Activated CD8-positive, alpha-beta memory T cell treated with anti-CD3 and anti-CD28 coated beads, Interleukin-2, amount 10 ng/mL, durations not matched to agents 7 days and 5 days (primary cell): ENCODE results near the gene TRIM22. TPM values are rescaled to one million over a fixed set of nuclear protein-coding genes. Genes with fewer than 3 reads are reported as not detected.
"Not testable (repeated sequence)": the region's sequence is repeated elsewhere in the genome, so short reads cannot be mapped to it uniquely, and the experiment has no call there.

ENCODE experiments used
- ATAC-seq: fragments of 150-1000 bp; cut with Tn5 transposase; one replicate; pipeline ENCODE4 v1.10.0; 2021; ENCODE audit warnings: moderate library complexity
- CTCF ChIA-PET: fragments of 350-600 bp; sonication (Branson Sonifier 250); formaldehyde crosslinking; loops from one replicate; lab custom pipeline; 2021; ENCODE audit warnings: antibody characterized with exemption; lab: Charles Lee
- DNase-seq: peaks from one replicate; pipeline ENCODE4 v3.0.0-alpha.2; 2020
- H3K27ac Mint-ChIP-seq: one replicate; pipeline ENCODE4 v1.8.0; 2021; ENCODE audit warnings: mild to moderate bottlenecking, mixed read lengths
- H3K27me3 Mint-ChIP-seq: one replicate; pipeline ENCODE4 v1.8.0; 2021; ENCODE audit warnings: mixed read lengths
- H3K36me3 Mint-ChIP-seq: one replicate; pipeline ENCODE4 v1.8.0; 2021; ENCODE audit warnings: mild to moderate bottlenecking, mixed read lengths
- H3K4me1 Mint-ChIP-seq: one replicate; pipeline ENCODE4 v1.8.0; 2021; ENCODE audit warnings: mixed read lengths
- H3K4me3 Mint-ChIP-seq: one replicate; pipeline ENCODE4 v1.8.0; 2021; ENCODE audit warnings: mild to moderate bottlenecking, moderate library complexity, mixed read lengths
- H3K9me3 Mint-ChIP-seq: one replicate; pipeline ENCODE4 v1.8.0; 2022; ENCODE audit warnings: low read depth, mixed read lengths
- total RNA-seq, 2 experiments: library from RNA; stranded (reverse); gene quantifications; one replicate each; pipeline ENCODE4 v1.2.3, GENCODE V29; 2021

The TRIM22 gene
- total RNA-seq, 2 experiments from 2014 or later: 139 to 238 TPM

DNA sequence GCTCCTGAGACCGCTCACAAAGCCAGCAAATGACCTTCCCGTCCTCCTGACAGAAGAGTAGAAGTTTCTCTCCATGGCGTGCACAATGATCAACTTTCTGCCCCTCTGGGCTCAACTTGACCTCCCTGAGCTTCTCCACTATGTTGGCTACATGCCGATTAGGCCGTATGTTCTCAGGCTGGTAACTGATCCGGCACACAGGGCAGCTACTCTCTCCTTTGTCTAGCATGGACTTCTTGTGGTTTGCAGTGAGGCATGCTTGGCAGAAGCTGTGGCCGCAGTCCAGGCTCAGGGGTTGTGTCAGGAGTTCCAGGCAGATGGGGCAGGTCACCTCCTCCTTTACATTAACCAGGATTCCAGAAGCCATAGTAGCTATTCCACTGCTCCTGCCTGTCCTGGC lies 9.8 kb upstream of the TRIM22 start:
- Mint-ChIP-seq H3K27ac (no peak overlapping the region), H3K9me3 (no peaks in the 10 kb centered on the region), H3K4me3 (no peak overlapping the region), H3K4me1 (peaks cover 29% of the 10 kb centered on the region), H3K27me3 (no peaks in the 10 kb centered on the region), H3K36me3 (peaks cover 50% of the 10 kb centered on the region)
- ATAC-seq: no peak
- no peak for DNase-seq
- CTCF ChIA-PET: interaction anchor here (0.6 to 1.6 kb wide), 2 partner anchors 11 to 19 kb away, joined by 3 to 4 read pairs; no protein-coding TSS in a partner anchor

DNA sequence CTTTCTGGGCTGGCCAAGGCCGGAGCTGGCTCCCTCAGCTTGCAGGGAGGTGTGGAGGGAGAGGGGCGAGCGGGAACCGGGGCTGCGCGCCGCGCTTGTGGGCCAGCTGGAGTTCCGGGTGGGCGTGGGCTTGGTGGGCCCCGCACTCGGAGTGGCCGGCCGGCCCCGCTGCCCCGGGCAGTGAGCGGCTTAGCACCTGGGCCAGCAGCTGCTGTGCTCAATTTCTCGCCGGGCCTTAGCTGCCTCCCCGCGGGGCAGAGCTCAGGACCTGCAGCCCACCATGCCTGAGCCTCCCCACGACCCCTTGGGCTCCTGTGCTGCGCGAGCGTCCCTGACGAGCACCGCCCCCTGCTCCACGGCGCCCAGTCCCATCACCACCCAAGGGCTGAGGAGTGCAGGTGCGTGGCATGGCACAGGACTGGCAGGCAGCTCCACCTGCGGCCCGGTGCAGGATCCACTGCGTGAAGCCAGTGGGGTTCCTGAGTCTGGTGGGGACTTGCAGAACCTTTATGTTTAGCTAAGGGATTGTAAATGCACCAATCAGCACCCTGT lies 6.6 kb upstream of the TRIM22 start:
- CTCF ChIA-PET: interaction anchor here (1.4 to 1.5 kb wide), 2 partner anchors 23 to 207 kb away, joined by 3 read pairs; no protein-coding TSS in a partner anchor
- H3K4me3 Mint-ChIP-seq, H3K27me3 Mint-ChIP-seq: not testable (repeated sequence)

DNA sequence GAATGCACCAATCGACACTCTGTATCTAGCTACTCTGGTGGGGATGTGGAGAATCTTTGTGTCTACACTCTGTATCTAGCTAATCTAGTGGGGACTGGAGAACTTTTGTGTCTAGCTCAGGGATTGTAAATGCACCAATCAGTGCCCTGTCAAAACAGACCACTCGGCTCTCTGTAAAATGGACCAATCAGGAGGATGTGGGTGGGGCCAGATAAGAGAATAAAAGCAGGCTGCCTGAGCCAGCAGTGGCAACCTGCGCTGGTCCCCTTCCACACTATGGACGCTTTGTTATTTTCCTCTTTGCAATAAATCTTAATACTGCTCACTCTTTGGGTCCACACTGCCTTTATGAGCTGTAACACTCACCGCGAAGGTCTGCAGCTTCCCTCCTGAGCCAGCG lies 6.0 kb upstream of the TRIM22 start:
- not testable (repeated sequence) for H3K27me3 Mint-ChIP-seq, H3K9me3 Mint-ChIP-seq, ATAC-seq
- DNase-seq: peak; percentile 62
- Mint-ChIP-seq H3K27ac (peak overlapping the region; percentile 94), H3K36me3 (peaks cover 30% of the 10 kb centered on the region), H3K4me3 (peak overlapping the region; percentile 96), H3K4me1 (peaks cover 38% of the 10 kb centered on the region)
- CTCF ChIA-PET: interaction anchor here (1.2 to 1.5 kb wide), 5 partner anchors 21 to 207 kb away, joined by 3 read pairs; no protein-coding TSS in a partner anchor

More for the DNA sequence above, 6.6 kb upstream of the TRIM22 start:
- H3K9me3 Mint-ChIP-seq, ATAC-seq, DNase-seq, H3K27ac Mint-ChIP-seq: not testable (repeated sequence)
- H3K4me1 Mint-ChIP-seq: peaks cover 38% of the 10 kb centered on the region
- peaks cover 36% of the 10 kb centered on the region for H3K36me3 Mint-ChIP-seq

DNA sequence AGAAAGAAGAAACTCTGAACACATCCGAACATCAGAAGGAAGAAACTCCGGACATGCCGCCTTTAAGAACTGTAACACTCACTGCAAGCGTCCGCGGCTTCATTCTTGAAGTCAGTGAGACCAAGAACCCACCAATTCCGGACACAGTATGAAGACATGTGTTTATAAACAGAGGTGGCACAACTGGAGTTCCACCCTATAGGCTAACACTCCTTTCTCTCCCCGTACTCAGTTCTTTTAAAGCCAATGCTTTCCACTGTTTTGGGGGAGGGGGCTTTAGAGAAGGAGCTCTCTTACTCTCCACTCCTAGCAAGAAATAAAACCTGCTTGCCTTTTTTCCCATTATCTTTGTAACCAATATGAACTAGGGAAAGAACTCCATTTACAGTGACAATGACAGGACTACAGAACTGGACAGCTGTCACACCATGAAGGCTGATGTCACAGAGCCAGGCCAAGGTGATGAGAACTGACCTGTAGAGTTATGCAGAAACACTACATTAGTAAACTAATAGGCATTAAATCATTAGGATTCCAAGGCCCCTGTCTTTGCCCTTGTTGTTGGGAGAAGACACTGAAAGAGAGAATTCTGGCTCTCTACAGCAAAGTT lies 5.4 kb upstream of the TRIM22 start:
- Mint-ChIP-seq H3K27ac (peak overlapping the region; percentile 94), H3K4me1 (peaks cover 38% of the 10 kb centered on the region), H3K9me3 (no peaks in the 10 kb centered on the region), H3K36me3 (peaks cover 24% of the 10 kb centered on the region), H3K27me3 (no peaks in the 10 kb centered on the region), H3K4me3 (peak overlapping the region; percentile 96)
- CTCF ChIA-PET: interaction anchor here (1.0 to 1.9 kb wide), 14 partner anchors 11 to 208 kb away, joined by 3 to 8 read pairs (median 4); partner anchors contain the start of gene TRIM34
- no peak for ATAC-seq
- DNase-seq: no peak

DNA sequence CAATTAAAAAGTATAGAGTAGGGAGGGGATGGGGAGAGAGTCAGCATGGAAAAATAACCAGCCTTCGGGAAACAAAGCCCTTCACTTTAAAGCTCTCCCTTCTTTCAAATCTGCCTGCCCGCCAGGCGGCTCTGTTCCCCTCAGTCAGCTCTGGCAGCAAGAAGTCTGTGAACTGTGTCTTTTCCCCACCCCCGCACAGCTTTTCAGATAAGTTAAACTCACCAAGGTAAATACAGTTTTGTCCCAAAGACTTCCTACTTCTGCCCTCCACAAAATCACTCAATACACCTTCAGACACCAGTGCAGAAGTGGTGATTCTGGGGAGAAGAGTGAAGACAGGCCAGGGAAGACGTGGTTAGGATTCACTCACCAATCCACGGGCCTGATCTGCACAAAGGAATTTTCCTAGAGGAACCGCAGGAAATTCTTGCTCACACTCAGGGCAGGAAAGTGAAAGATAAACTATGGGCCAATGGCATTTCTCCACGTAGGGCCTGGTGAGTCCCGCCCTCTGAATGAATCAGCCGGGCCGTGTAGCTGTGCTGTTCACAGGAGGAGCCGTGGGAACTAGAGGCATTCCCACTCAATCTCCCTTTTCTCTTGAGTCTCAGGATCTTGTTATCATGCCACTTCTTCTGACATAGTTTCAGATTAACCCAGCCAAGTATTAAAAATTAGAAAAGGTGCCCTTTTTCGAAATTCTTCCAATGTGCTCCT lies 4.8 kb upstream of the TRIM22 start, which contains the start of gene TRIM5:
Gene TRIM5 (minus strand): TSS at position 429 of the 717 bp plus-strand sequence. CDS start 4,897 bp downstream, outside the sequence.
- peak; percentile 89 for DNase-seq
- H3K4me1 Mint-ChIP-seq: peaks cover 36% of the 10 kb centered on the region
- H3K27me3 Mint-ChIP-seq: no peaks in the 10 kb centered on the region
- H3K27ac Mint-ChIP-seq: peak within 1 kb of the TSS; percentile 94
- CTCF ChIA-PET: interaction anchor here (0.6 to 1.9 kb wide), 14 partner anchors 10 to 138 kb away, joined by 3 to 8 read pairs (median 4); partner anchors contain the start of gene TRIM34
- ATAC-seq: peak; percentile 89
- H3K4me3 Mint-ChIP-seq: peak within 1 kb of the TSS; percentile 96
- H3K36me3 Mint-ChIP-seq: peaks cover 20% of the 10 kb centered on the region
- no peaks in the 10 kb centered on the region for H3K9me3 Mint-ChIP-seq

DNA sequence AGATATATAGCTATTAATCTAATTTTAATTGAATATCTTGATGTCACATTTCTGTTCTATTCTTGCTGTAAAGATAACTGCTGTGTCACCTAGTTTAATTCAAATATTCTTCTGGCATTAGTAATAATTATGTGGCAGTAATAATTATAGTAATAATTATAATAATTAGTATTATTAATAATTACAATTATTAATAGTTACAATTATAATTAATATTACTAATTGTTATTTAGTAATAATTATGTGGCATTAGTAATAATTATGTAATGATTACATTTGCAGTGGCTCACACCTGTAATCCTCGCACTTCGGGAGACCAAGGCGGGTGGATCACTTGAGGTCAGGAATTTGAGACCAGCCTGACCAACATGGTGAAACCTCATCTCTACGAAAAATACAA lies 3.2 kb upstream of the TRIM22 start:
- H3K27ac Mint-ChIP-seq: no peak overlapping the region
- CTCF ChIA-PET: no interaction called here
- H3K4me1 Mint-ChIP-seq: peaks cover 33% of the 10 kb centered on the region
- no peak for DNase-seq
- H3K27me3 Mint-ChIP-seq: no peaks in the 10 kb centered on the region
- ATAC-seq: no peak
- peaks cover 23% of the 10 kb centered on the region for H3K36me3 Mint-ChIP-seq
- no peak overlapping the region for H3K4me3 Mint-ChIP-seq
- no peaks in the 10 kb centered on the region for H3K9me3 Mint-ChIP-seq

DNA sequence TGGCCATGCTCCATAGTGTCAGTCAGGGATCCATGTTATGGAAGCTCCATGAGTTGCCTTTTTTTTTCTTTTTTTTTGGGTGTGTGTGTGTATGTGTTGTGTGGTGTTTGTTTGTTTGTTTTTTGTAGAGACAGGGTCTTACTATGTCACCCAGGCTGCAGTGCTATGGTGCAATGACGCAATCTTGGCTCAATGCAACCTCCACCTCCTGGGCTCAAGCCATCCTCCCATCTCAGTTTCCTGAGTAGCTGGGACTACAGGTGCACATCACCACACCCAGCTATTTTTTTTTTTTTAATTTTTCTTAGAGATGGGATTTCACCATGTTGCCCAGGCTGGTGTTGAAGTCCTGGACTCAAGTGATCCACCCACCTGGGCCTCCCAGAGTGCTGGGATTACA lies 1.1 kb upstream of the TRIM22 start:
- Mint-ChIP-seq H3K4me1 (peaks cover 34% of the 10 kb centered on the region), H3K36me3 (peaks cover 28% of the 10 kb centered on the region), H3K27me3 (no peaks in the 10 kb centered on the region), H3K9me3 (no peaks in the 10 kb centered on the region), H3K27ac (peak overlapping the region; percentile 63), H3K4me3 (no peak overlapping the region)
- CTCF ChIA-PET: no interaction called here
- ATAC-seq: no peak
- DNase-seq: no peak

DNA sequence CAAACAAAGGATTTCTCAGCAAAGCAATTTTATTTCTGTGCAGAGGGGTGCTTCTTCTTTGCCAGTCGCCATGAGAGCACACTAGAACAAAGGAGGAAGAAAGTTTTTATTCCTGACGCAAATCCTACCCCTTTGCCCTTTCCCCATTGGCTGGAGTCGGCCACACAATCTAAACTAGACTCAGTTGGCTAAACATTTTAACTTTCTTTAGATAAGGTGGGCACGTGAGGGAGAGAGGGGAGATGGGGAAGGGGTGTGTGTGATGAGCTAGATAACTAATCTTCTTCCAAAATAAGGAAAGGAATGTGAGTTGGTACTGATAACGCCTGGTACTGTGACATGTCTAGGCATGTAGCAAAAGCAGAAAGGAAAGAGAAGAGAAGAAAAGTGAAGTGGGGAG lies 626 bp downstream of the TRIM22 start:
- peaks cover 42% of the 10 kb centered on the region for H3K4me1 Mint-ChIP-seq
- peak; percentile 5 for ATAC-seq

DNA sequence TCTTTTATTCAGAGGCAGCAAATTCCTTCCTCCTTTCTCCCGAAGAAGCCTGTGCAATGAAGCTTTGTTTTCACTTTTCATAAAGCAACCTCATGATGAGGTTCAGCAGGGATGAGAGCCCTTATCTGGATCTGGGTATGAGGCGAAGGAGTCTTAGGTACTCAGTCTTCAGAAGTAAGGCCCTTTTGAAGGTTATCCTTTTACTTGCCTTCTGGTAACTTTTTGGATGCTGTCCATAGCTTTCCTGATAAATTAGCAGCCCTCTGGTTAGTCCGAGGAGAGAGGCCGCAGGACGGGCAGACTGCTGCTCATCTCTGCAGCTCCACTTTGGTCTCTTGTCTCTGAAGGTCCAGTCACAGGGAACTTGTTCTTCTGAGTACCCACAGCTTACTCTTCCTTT lies 1.1 kb downstream of the TRIM22 start:
- DNase-seq (no peak), ATAC-seq (peak; percentile 10)
- CTCF ChIA-PET: interaction anchor here (1.2 to 1.5 kb wide), 3 partner anchors 12 to 91 kb away, joined by 3 to 4 read pairs (median 4); partner anchors contain the start of gene TRIM34
- H3K4me3 Mint-ChIP-seq: peak overlapping the region; percentile 88
- no peaks in the 10 kb centered on the region for H3K9me3 Mint-ChIP-seq
- peaks cover 42% of the 10 kb centered on the region for H3K36me3 Mint-ChIP-seq
- no peaks in the 10 kb centered on the region for H3K27me3 Mint-ChIP-seq
- H3K27ac Mint-ChIP-seq: peak overlapping the region; percentile 95
- H3K4me1 Mint-ChIP-seq: peaks cover 43% of the 10 kb centered on the region

More for the DNA sequence above, 626 bp downstream of the TRIM22 start:
- no peaks in the 10 kb centered on the region for H3K9me3 Mint-ChIP-seq
- CTCF ChIA-PET: interaction anchor here (0.9 to 1.5 kb wide), 7 partner anchors 9 to 90 kb away, joined by 3 to 7 read pairs (median 4); partner anchors contain the start of gene TRIM34
- peak overlapping the region; percentile 88 for H3K4me3 Mint-ChIP-seq
- peaks cover 39% of the 10 kb centered on the region for H3K36me3 Mint-ChIP-seq
- H3K27ac Mint-ChIP-seq: peak overlapping the region; percentile 95
- no peaks in the 10 kb centered on the region for H3K27me3 Mint-ChIP-seq
- no peak for DNase-seq

DNA sequence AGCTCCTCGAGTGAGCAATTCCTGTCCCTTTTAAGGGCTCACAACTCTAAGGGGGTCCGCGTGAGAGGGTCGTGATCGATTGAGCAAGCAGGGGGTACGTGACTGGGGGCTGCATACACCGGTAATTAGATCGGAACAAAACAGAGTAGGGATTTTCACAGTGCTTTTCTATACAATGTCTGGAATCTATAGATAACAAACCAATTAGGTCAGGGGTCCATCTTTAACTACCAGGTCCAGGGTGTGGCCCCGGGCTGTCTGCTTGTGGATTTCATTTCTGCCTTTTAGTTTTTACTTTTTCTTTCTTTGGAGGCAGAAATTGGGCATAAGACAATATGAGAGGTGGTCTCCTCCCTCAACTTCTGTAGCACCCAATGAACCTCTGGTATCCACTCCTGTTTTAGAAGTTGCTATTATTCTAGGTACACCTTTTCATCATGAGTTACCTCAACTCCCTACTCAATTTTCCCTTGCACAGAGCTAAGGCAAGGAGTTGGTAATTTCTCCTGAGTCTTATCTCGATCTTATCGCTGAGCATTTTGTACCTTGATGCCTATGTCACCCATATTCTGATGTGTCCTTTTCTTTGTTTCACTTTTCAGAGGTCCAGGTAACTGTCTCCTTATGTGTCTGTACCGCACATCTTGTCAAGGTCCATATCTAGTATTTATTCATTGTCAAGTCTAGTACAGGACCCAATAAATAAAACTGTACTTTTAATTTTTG lies 1.8 kb downstream of the TRIM22 start:
- H3K36me3 Mint-ChIP-seq: peaks cover 49% of the 10 kb centered on the region
- H3K4me1 Mint-ChIP-seq: peaks cover 45% of the 10 kb centered on the region

DNA sequence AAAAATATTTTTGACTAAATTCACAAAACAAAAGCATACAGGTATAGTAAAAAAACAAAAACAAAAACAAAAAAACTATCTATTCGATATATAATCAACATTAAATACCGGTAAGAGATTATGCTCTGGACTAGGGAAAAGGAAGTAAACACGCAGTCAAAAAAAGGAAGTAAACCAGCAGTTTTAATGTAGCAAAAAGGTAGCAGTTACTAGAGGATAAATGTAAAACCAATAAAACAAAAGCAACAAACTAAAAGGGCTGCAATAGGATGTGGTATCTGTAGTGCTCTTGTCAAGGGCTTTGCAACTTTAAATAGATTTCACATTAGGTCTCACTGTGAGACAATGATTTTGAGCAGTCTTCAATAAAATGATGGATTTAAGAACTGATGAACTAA lies 2.4 kb downstream of the TRIM22 start:
- CTCF ChIA-PET: no interaction called here
- Mint-ChIP-seq H3K27me3 (no peaks in the 10 kb centered on the region), H3K4me1 (peaks cover 47% of the 10 kb centered on the region), H3K4me3 (peak overlapping the region; percentile 88), H3K9me3 (no peaks in the 10 kb centered on the region), H3K27ac (peak overlapping the region; percentile 95), H3K36me3 (peaks cover 53% of the 10 kb centered on the region)
- DNase-seq: no peak
- no peak for ATAC-seq

More for the DNA sequence above, 1.8 kb downstream of the TRIM22 start:
- not testable (repeated sequence) for H3K27me3 Mint-ChIP-seq, H3K9me3 Mint-ChIP-seq, ATAC-seq, DNase-seq
- Mint-ChIP-seq H3K27ac (peak overlapping the region; percentile 95), H3K4me3 (peak overlapping the region; percentile 88)
- CTCF ChIA-PET: interaction anchor here (1.2 to 1.5 kb wide), 3 partner anchors 12 to 92 kb away, joined by 3 to 4 read pairs (median 4); partner anchors contain the start of gene TRIM34

DNA sequence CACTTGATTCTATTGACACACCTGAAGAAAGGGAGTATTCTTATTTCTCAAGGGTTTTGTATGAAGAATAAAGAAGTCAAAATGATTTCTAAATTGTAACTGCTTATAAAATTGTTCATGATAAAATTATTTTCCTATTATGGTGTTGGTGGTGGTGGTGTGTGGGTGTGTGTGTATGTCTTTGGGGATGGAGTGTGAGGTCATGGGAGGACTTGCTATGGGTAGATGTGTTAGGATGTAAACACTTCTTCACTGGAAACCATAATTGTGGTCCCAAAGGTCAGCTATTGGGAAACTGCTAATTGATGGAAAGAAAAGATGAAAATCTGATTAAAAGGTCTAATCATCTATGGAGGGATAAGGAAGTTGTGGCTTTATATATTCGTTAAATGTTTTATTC lies 5.1 kb downstream of the TRIM22 start:
- peaks cover 42% of the 10 kb centered on the region for H3K4me1 Mint-ChIP-seq
- CTCF ChIA-PET: interaction anchor here (2.0 kb wide), 1 partner anchor 10 kb away, joined by 5 read pairs; the partner anchor contains the start of gene TRIM5
- H3K4me3 Mint-ChIP-seq: peak overlapping the region; percentile 23
- no peaks in the 10 kb centered on the region for H3K27me3 Mint-ChIP-seq
- DNase-seq (no peak), ATAC-seq (no peak)
- H3K9me3 Mint-ChIP-seq: no peaks in the 10 kb centered on the region
- H3K27ac Mint-ChIP-seq: no peak overlapping the region
- peaks cover 73% of the 10 kb centered on the region for H3K36me3 Mint-ChIP-seq
